ENCODE data around the gene PPP4R4. TPM values are rescaled to one million over a fixed set of nuclear protein-coding genes. Genes with fewer than 3 reads are reported as not detected.

PPP4R4 gene
- total and polyA plus RNA-seq, 2 of the 4 experiments (the other 2 are of a cell fraction) = 0.17 to 0.36 TPM

- Histone ChIP-seq H2BK20ac (ENCODE audit: low read depth, low read length) (no peak overlapping the region), H3K4me2 (ENCODE audit: low read depth, low read length) (no peak overlapping the region), H2BK120ac (ENCODE audit: low read depth, low read length) (no peak overlapping the region), H2AFZ (replicated peaks; ENCODE audit: low read length, poor library complexity) (no peak overlapping the region), H3K9me1 (ENCODE audit: insufficient read depth, low read length) (no peaks in the 10 kb centered on the region), H3K4ac (ENCODE audit: low read depth, low read length) (no peak overlapping the region), H4K8ac (ENCODE audit: low read depth in 2 of 2, low read length in 2 of 2) (no peak overlapping the region), H2AK5ac (ENCODE audit: low read depth, low read length) (no peak overlapping the region), H2AK9ac (replicated peaks; ENCODE audit: low read depth, low read length, poor library complexity) (no peak overlapping the region), H3K9me3 (ENCODE audit: control insufficient read depth, insufficient read depth, low read length) (no peaks in the 10 kb centered on the region), H4K91ac (ENCODE audit: insufficient read depth, low read depth, low read length) (no peak overlapping the region), H3K36me3 (ENCODE audit: control insufficient read depth, insufficient read depth, low read length) (no peaks in the 10 kb centered on the region), H4K5ac (ENCODE audit: low read depth, low read length) (no peak overlapping the region), H3K79me1 (ENCODE audit: low read depth in 1 of 2, low read length in 2 of 2) (no peaks in the 10 kb centered on the region), H2BK15ac (ENCODE audit: low read depth, low read length) (no peak overlapping the region), H4K20me1 (ENCODE audit: insufficient read depth, low read length) (no peaks in the 10 kb centered on the region), H3K27me3 (ENCODE audit: control insufficient read depth, insufficient read depth, low read length) (no peaks in the 10 kb centered on the region), H3K9ac (ENCODE audit: low read depth, low read length) (no peak overlapping the region), H2BK5ac (ENCODE audit: low read depth, low read length, poor library complexity, severe bottlenecking) (no peak overlapping the region), H3K4me3 (ENCODE audit: insufficient read depth, low read depth, low read length) (no peak overlapping the region), H3K4me1 (ENCODE audit: control insufficient read depth, insufficient read depth, low read length) (no peaks in the 10 kb centered on the region), H3K23ac (ENCODE audit: low read depth, low read length) (no peak overlapping the region), H3K27ac (ENCODE audit: insufficient read depth, low read length) (no peak overlapping the region), H3K14ac (replicated peaks; ENCODE audit: low read depth, low read length) (no peak overlapping the region), H3K56ac (ENCODE audit: extremely low read depth, insufficient read depth, low read length) (no peak overlapping the region), H3K18ac (ENCODE audit: low read depth, low read length) (no peak overlapping the region)
- ATAC-seq (ENCODE audit: low read depth) (no peak), DNase-seq (no peak)
- intact Hi-C loops (cut with micrococcal nuclease) (no loop called here), dilution Hi-C loops (cut with HindIII; ENCODE audit: low sequenced_read_pairs, unreplicated experiment) (no loop called here), in situ Hi-C loops (cut with MboI; ENCODE audit: low sequenced_read_pairs) (no loop called here)
- CTCF ChIA-PET = no interaction called here
- POLR2A ChIA-PET (ENCODE audit: unreplicated experiment) = no interaction called here
- TF ChIP-seq RCOR1 (IDR thresholded peaks at IDR 0.05; ENCODE audit: insufficient replicate concordance, low read length) = no peak
- TF ChIP-seq RFX5 (IDR thresholded peaks at IDR 0.05; ENCODE audit: low read depth, low read length) = no peak
- TF ChIP-seq USF2 (IDR thresholded peaks at IDR 0.05; ENCODE audit: low read depth, low read length) = no peak
- TF ChIP-seq ELK1 (IDR thresholded peaks at IDR 0.05; ENCODE audit: borderline replicate concordance, low read depth, low read length) = no peak
- no peak for TF ChIP-seq MAFK (IDR thresholded peaks at IDR 0.05; ENCODE audit: low read depth, low read length)
- TF ChIP-seq CTCF (conservative IDR thresholded peaks at IDR 0.05; ENCODE audit: low read depth, low read length) = no peak
- TF ChIP-seq RAD21 (IDR thresholded peaks at IDR 0.05; ENCODE audit: low read length) = no peak
- TF ChIP-seq POLR2A (IDR thresholded peaks at IDR 0.05; ENCODE audit: low read depth, low read length) = no peak
- no peak for TF ChIP-seq FOS (IDR thresholded peaks at IDR 0.05; ENCODE audit: low read depth, low read length)
- no peak for TF ChIP-seq MAZ (IDR thresholded peaks at IDR 0.05; ENCODE audit: borderline replicate concordance, low read depth, low read length)
- TF ChIP-seq CEBPB (IDR thresholded peaks at IDR 0.05; ENCODE audit: low read depth, low read length) = no peak
- no peak for TF ChIP-seq SMC3 (IDR thresholded peaks at IDR 0.05; ENCODE audit: low read depth, low read length)
- no peak for TF ChIP-seq CHD1 (IDR thresholded peaks at IDR 0.05; ENCODE audit: low read depth, low read length)
- WGBS, 2 experiments (ENCODE audit: extremely low coverage in 2 of 2, insufficient read length in 1 of 2) = 0% methylated on average over 1 of the region's 2 CpGs; no CpG with 5 or more reads in 1 of the 2 experiments
- no TSS peak for BruUV-seq (replicated peaks)
These were observed 49.9 kb downstream of the PPP4R4 start for GRCh38 chr14:94224040-94224439.

Data from IMR-90 (cell line).